H1 (cell line): ENCODE results near the gene FOXN3. TPM values are rescaled to one million over a fixed set of nuclear protein-coding genes. Genes with fewer than 3 reads are reported as not detected.

ENCODE experiments used
- JUND ChIP-seq: IDR thresholded peaks from 2 replicates; pipeline ENCODE4 v1.6.1; 2011; ENCODE audit warnings: mild to moderate bottlenecking, improper control_type of control experiment, low read length
- MAX ChIP-seq: IDR thresholded peaks from 2 replicates; pipeline ENCODE4 v1.6.1; 2012; ENCODE audit warnings: inconsistent platforms
- POLR2AphosphoS5 ChIP-seq: IDR thresholded peaks from 2 replicates; pipeline ENCODE4 v1.6.1; 2011; ENCODE audit warnings: low read depth, low read length
- SIN3A ChIP-seq, 2 experiments: IDR thresholded peaks in 1 of 2; conservative IDR thresholded peaks in 1 of 2; 2 replicates each; pipeline ENCODE4 v1.6.1; 2011 to 2012; ENCODE audit warnings: low read length in 2 of 2, improper control_type of control experiment in 1 of 2, low read depth in 1 of 2, mild to moderate bottlenecking in 1 of 2
- ZNF274 ChIP-seq: IDR thresholded peaks from 2 replicates; pipeline ENCODE4 v1.7.0; 2012; ENCODE audit warnings: low read length, borderline replicate concordance; ENCODE audit errors: extremely low read depth
- polyA plus RNA-seq, 7 experiments: library from polyadenylated mRNA; depleted of rRNA in 3 of 7; stranded (reverse) in 5 of 7; unstranded in 2 of 7; fragments of >200 nt in 5 of 7; fragments of 200-250 nt in 2 of 7; gene quantifications; 1 replicate in 5 of 7; 2 replicates in 1 of 7; 4 replicates in 1 of 7; pipeline versions ENCODE4 v1.2.1 to v1.2.3, GENCODE V29; 2011 to 2013; ENCODE audit warnings: missing spikeins in 2 of 7, mixed read lengths in 2 of 7
- total RNA-seq: library from RNA; stranded (reverse); fragmentation: NEBNext Ultra II Directional; extraction: Animal tissue kit (Norgen Biotek cat#: 25700); gene quantifications from 2 replicates; pipeline ENCODE4 v1.2.1, GENCODE V29; 2021

FOXN3 gene
- total and polyA plus RNA-seq, 2 of the 8 experiments (the other 6 are each of a cell fraction or from before 2014, with no cell fraction given): 52.6 to 178 TPM

DNA sequence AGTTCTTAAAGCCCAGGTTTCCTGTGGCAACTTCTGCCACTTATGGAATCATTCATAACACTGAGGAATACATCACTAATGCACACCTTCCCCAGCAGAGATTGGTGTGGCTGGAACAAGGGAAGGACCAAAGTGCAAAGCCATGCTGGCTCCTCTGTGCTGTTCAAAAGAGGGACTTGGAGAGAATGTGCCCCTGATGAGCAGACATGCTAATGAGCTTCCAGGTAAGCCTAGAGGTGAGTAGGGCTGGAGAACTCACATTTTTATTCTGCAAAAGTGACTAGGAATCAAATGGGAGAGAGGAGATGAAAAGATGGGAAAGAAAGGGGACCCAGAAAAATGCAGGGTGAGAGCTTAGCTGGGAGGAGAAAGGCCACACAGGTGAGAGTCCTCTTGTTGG is 302.9 kb downstream of the FOXN3 start (continued):
- TF ChIP-seq MAX (no peak), JUND (no peak), POLR2AphosphoS5 (no peak), ZNF274 (no peak), SIN3A (conservative IDR thresholded peaks at IDR 0.05 in 1 of 2, IDR thresholded peaks at IDR 0.05 in 1 of 2; ENCODE audit: low read depth in 1 of 2, low read length in 2 of 2) (no peak)
